NB4 (cell line): ENCODE results near the gene TMEM52.

Source experiments
- MYC ChIP-seq: IDR thresholded peaks from 2 replicates; pipeline ENCODE4 v1.6.1; 2011; ENCODE audit warnings: low read depth, low read length
- POLR2A ChIP-seq: IDR thresholded peaks from 2 replicates; pipeline ENCODE4 v1.6.1; 2011; ENCODE audit warnings: mild to moderate bottlenecking; ENCODE audit not compliant: insufficient read length; ENCODE audit errors: extremely low read depth
- TF ChIP-seq, protein P1 (sequence below): IDR thresholded peaks from one replicate; pipeline ENCODE4 v1.5.1; 2012; ENCODE audit warnings: low read depth, low read length
- TF ChIP-seq, protein P2 (sequence below): IDR thresholded peaks from 2 replicates; pipeline ENCODE4 v1.6.1; 2011; ENCODE audit warnings: low read depth, low read length

DNA sequence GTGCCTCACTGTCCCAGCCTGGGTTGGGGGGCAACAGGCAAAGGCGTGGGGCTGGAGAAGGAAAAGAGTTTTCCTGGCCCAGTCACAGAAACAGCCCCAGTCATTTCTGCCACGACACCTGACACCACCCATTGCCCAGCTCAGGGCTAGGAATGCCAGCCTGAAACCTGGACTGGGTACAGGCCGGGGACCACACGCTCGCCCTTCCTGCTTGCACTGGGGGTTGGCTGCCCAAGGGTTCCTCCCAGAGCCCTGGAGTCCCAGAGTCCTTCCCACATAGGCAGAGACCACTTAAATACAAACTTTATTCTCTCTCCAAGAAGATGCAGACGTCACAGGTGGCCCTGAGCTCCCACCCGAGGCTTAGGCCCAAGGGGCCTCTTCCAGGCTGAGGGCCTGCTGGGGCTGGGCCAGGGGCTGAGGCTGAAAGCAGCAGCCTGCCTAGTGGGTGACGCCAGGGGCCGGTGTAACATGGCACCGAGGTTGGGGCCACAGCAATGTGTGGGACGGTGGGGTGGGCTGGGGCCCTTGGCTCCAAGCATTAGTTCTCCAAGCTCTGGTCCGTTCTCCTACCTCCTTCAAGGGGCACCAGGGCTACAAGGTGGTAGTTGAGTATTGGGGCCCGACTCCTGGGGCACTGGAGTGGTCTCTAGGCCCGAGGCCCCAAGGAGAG lies 1.6 kb downstream of the TMEM52 start:
- TF ChIP-seq, protein P1, sequence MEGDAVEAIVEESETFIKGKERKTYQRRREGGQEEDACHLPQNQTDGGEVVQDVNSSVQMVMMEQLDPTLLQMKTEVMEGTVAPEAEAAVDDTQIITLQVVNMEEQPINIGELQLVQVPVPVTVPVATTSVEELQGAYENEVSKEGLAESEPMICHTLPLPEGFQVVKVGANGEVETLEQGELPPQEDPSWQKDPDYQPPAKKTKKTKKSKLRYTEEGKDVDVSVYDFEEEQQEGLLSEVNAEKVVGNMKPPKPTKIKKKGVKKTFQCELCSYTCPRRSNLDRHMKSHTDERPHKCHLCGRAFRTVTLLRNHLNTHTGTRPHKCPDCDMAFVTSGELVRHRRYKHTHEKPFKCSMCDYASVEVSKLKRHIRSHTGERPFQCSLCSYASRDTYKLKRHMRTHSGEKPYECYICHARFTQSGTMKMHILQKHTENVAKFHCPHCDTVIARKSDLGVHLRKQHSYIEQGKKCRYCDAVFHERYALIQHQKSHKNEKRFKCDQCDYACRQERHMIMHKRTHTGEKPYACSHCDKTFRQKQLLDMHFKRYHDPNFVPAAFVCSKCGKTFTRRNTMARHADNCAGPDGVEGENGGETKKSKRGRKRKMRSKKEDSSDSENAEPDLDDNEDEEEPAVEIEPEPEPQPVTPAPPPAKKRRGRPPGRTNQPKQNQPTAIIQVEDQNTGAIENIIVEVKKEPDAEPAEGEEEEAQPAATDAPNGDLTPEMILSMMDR: no peak
- TF ChIP-seq, protein P2, sequence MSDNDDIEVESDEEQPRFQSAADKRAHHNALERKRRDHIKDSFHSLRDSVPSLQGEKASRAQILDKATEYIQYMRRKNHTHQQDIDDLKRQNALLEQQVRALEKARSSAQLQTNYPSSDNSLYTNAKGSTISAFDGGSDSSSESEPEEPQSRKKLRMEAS: no peak
- TF ChIP-seq POLR2A: no peak
- no peak for TF ChIP-seq MYC
